ENCODE data around the gene KRTAP2-1. TPM values are rescaled to one million over a fixed set of nuclear protein-coding genes. Genes with fewer than 3 reads are reported as not detected.
"Not testable (repeated sequence)": the region's sequence is repeated elsewhere in the genome, so short reads cannot be mapped to it uniquely, and the experiment has no call there.

Gene KRTAP2-1
- total and polyA plus RNA-seq, 2 donors (not counting 1 experiment from before 2014, with no cell fraction given) = not detected

GRCh38 chr17:41061964-41062363 is 14.8 kb upstream of the KRTAP2-1 start:
- no CpG with 5 or more reads among the region's 1 CpG for WGBS (ENCODE audit: insufficient coverage)

GRCh38 chr17:41060052-41060604 is 13.0 kb upstream of the KRTAP2-1 start, which contains the start of gene KRTAP2-3:
TSS of gene KRTAP2-3 (minus strand) at chr17:41060114. CDS start at chr17:41060050, 64 bp downstream.
- ChIA-PET POLR2A (no interaction called here), CTCF (no interaction called here)
- Mint-ChIP-seq H3K4me3 (no peak within 1 kb of the TSS), H3K9me3 (ENCODE audit: insufficient read depth) (no peaks in the 10 kb centered on the region), H3K27ac (no peak within 1 kb of the TSS), H3K4me1 (no peaks in the 10 kb centered on the region), H3K27me3 (peaks cover 57% of the 10 kb centered on the region)
- intact Hi-C loops (cut with micrococcal nuclease) = no loop called here
- no peak within 1 kb of the TSS for H3K4me3 ChIP-seq (ENCODE audit: control extremely low read depth in 1 of 5, extremely low read depth in 1 of 5, insufficient read depth in 1 of 5, low read depth in 2 of 5, low read length in 4 of 5)
- H3K79me2 ChIP-seq (ENCODE audit: control insufficient read depth, insufficient read depth, low read length) = no peaks in the 10 kb centered on the region
- peaks cover 0 to 6% (median 2%) of the 10 kb centered on the region in 4 experiments for H3K27me3 ChIP-seq (replicated peaks in 1 of 4; ENCODE audit: control extremely low read depth in 1 of 4, control insufficient read depth in 3 of 4, insufficient read depth in 4 of 4, low read length in 3 of 4)
- WGBS (ENCODE audit: insufficient coverage) = 75% methylated on average over 3 of the region's 6 CpGs
- DNase-seq (no peak), ATAC-seq (ENCODE audit: low read depth) (no peak)
- no peak within 1 kb of the TSS for H3K9ac ChIP-seq (ENCODE audit: low read length)
- TF ChIP-seq CTCF (IDR thresholded peaks at IDR 0.05) (no peak), EZH2 (IDR thresholded peaks at IDR 0.05; ENCODE audit: borderline replicate concordance, insufficient read depth, low read depth, low read length, poor library complexity, severe bottlenecking) (no peak)
- H3K36me3 ChIP-seq (replicated peaks in 1 of 2; ENCODE audit: control extremely low read depth in 1 of 2, control insufficient read depth in 1 of 2, extremely low read depth in 1 of 2, insufficient read depth in 2 of 2, low read length in 1 of 2) = no peaks in the 10 kb centered on the region
- no peaks in the 10 kb centered on the region for H4K20me1 ChIP-seq (ENCODE audit: control insufficient read depth, insufficient read depth, low read length, poor library complexity, severe bottlenecking)
- no peak within 1 kb of the TSS for H3K27ac ChIP-seq (ENCODE audit: low read length in 2 of 2)
- peaks cover 0 to 2% (median 1%) of the 10 kb centered on the region in 3 donors for H3K9me3 ChIP-seq (ENCODE audit: control extremely low read depth in 1 of 3, control insufficient read depth in 2 of 3, insufficient read depth in 1 of 3, low read length in 2 of 3)
- no peak within 1 kb of the TSS for H2AFZ ChIP-seq (ENCODE audit: insufficient read depth, low read depth, low read length, poor library complexity, severe bottlenecking)
- no peaks in the 10 kb centered on the region for H3K4me1 ChIP-seq (ENCODE audit: control insufficient read depth in 2 of 2, insufficient read depth in 2 of 2, low read length in 2 of 2)
- H3K4me2 ChIP-seq (replicated peaks; ENCODE audit: low read depth, low read length, poor library complexity, severe bottlenecking) = no peak within 1 kb of the TSS

More at GRCh38 chr17:41061964-41062363, 14.8 kb upstream of the KRTAP2-1 start:
- no peak overlapping the region for H3K4me2 ChIP-seq (replicated peaks; ENCODE audit: low read depth, low read length, poor library complexity, severe bottlenecking)
- DNase-seq (no peak), ATAC-seq (ENCODE audit: low read depth) (no peak)
- POLR2A ChIA-PET = no interaction called here
- Mint-ChIP-seq H3K9me3 (ENCODE audit: insufficient read depth) (no peaks in the 10 kb centered on the region), H3K27ac (no peak overlapping the region), H3K4me3 (no peak overlapping the region), H3K27me3 (peaks cover 49% of the 10 kb centered on the region), H3K4me1 (no peaks in the 10 kb centered on the region)
- no peak overlapping the region for H2AFZ ChIP-seq (ENCODE audit: insufficient read depth, low read depth, low read length, poor library complexity, severe bottlenecking)
- H3K4me1 ChIP-seq (ENCODE audit: control insufficient read depth in 2 of 2, insufficient read depth in 2 of 2, low read length in 2 of 2) = no peaks in the 10 kb centered on the region
- TF ChIP-seq CTCF (IDR thresholded peaks at IDR 0.05) = no peak
- CTCF ChIA-PET = no interaction called here
- intact Hi-C loops (cut with micrococcal nuclease) = no loop called here
- no peaks in the 10 kb centered on the region for H3K79me2 ChIP-seq (ENCODE audit: control insufficient read depth, insufficient read depth, low read length)
- peaks cover 0 to 6% (median 2%) of the 10 kb centered on the region in 4 experiments for H3K27me3 ChIP-seq (replicated peaks in 1 of 4; ENCODE audit: control extremely low read depth in 1 of 4, control insufficient read depth in 3 of 4, insufficient read depth in 4 of 4, low read length in 3 of 4)
- peaks cover 0 to 2% (median 1%) of the 10 kb centered on the region in 3 donors for H3K9me3 ChIP-seq (ENCODE audit: control extremely low read depth in 1 of 3, control insufficient read depth in 2 of 3, insufficient read depth in 1 of 3, low read length in 2 of 3)
- no peak overlapping the region for H3K4me3 ChIP-seq (ENCODE audit: control extremely low read depth in 1 of 5, extremely low read depth in 1 of 5, insufficient read depth in 1 of 5, low read depth in 2 of 5, low read length in 4 of 5)
- H4K20me1 ChIP-seq (ENCODE audit: control insufficient read depth, insufficient read depth, low read length, poor library complexity, severe bottlenecking) = no peaks in the 10 kb centered on the region
- no peak overlapping the region for H3K27ac ChIP-seq (ENCODE audit: low read length in 2 of 2)
- no peak overlapping the region for H3K9ac ChIP-seq (ENCODE audit: low read length)
- H3K36me3 ChIP-seq (replicated peaks in 1 of 2; ENCODE audit: control extremely low read depth in 1 of 2, control insufficient read depth in 1 of 2, extremely low read depth in 1 of 2, insufficient read depth in 2 of 2, low read length in 1 of 2) = no peaks in the 10 kb centered on the region

GRCh38 chr17:41059276-41060051 is 12.3 kb upstream of the KRTAP2-1 start:
- H3K4me1 Mint-ChIP-seq; CTCF ChIA-PET; H2AFZ ChIP-seq (ENCODE audit: insufficient read depth, low read depth, low read length, poor library complexity, severe bottlenecking); H3K4me2 ChIP-seq (replicated peaks; ENCODE audit: low read depth, low read length, poor library complexity, severe bottlenecking); intact Hi-C loops (cut with micrococcal nuclease); ATAC-seq (ENCODE audit: low read depth); H3K4me3 Mint-ChIP-seq; H3K4me3 ChIP-seq (ENCODE audit: control extremely low read depth in 1 of 5, extremely low read depth in 1 of 5, insufficient read depth in 1 of 5, low read depth in 2 of 5, low read length in 4 of 5); H3K9me3 Mint-ChIP-seq (ENCODE audit: insufficient read depth); H4K20me1 ChIP-seq (ENCODE audit: control insufficient read depth, insufficient read depth, low read length, poor library complexity, severe bottlenecking); POLR2A ChIA-PET; DNase-seq; H3K9me3 ChIP-seq (ENCODE audit: control extremely low read depth in 1 of 3, control insufficient read depth in 2 of 3, insufficient read depth in 1 of 3, low read length in 2 of 3); H3K27ac ChIP-seq (ENCODE audit: low read length in 2 of 2); H3K9ac ChIP-seq (ENCODE audit: low read length); H3K36me3 ChIP-seq (replicated peaks in 1 of 2; ENCODE audit: control extremely low read depth in 1 of 2, control insufficient read depth in 1 of 2, extremely low read depth in 1 of 2, insufficient read depth in 2 of 2, low read length in 1 of 2); H3K79me2 ChIP-seq (ENCODE audit: control insufficient read depth, insufficient read depth, low read length); H3K27me3 ChIP-seq (replicated peaks in 1 of 4; ENCODE audit: control extremely low read depth in 1 of 4, control insufficient read depth in 3 of 4, insufficient read depth in 4 of 4, low read length in 3 of 4); H3K27ac Mint-ChIP-seq; H3K4me1 ChIP-seq (ENCODE audit: control insufficient read depth in 2 of 2, insufficient read depth in 2 of 2, low read length in 2 of 2): not testable (repeated sequence)
- 71% methylated on average over 7 of the region's 31 CpGs for WGBS (ENCODE audit: insufficient coverage)
- peaks cover 57% of the 10 kb centered on the region for H3K27me3 Mint-ChIP-seq
